OCI-LY7 (cell line): ENCODE data around the gene FABP6. TPM values are rescaled to one million over a fixed set of nuclear protein-coding genes. Genes with fewer than 3 reads are reported as not detected.

ENCODE experiments used
- BruUV-seq: library from RNA; stranded (reverse); fragments of 400-500 nt; replicated peaks from 2 replicates; lab custom pipeline; 2021; lab: Mats Ljungman, UMichigan
- CTCF ChIA-PET: fragments of 300-600 bp; sonication (Branson Sonifier 250); formaldehyde crosslinking; loops from one replicate; lab custom pipeline; 2022; ENCODE audit warnings: antibody characterized with exemption; ENCODE audit not compliant: unreplicated experiment; lab: Charles Lee
- POLR2A ChIA-PET: fragments of 300-600 bp; sonication (Branson Sonifier 250); formaldehyde crosslinking; loops from one replicate; lab custom pipeline; 2022; ENCODE audit warnings: antibody characterized with exemption; lab: Charles Lee
- DNase-seq: peaks from one replicate; pipeline ENCODE4 v3.0.0-alpha.2; 2015; ENCODE audit warnings: low spot score
- H2AFZ ChIP-seq: fragments of 200-600 bp; sonication (generic), shearing (Covaris generic); 2 replicates; pipeline ENCODE4 v1.6.1; 2014; ENCODE audit warnings: mild to moderate bottlenecking, antibody characterized with exemption, low read length, moderate library complexity
- H3K27ac ChIP-seq: fragments of 200-600 bp; sonication (generic); 2 replicates; pipeline ENCODE4 v1.5.1; 2014; ENCODE audit warnings: mixed run types, low read depth, mild to moderate bottlenecking, moderate library complexity, low read length, inconsistent platforms; ENCODE audit not compliant: poor library complexity, severe bottlenecking
- H3K36me3 ChIP-seq: fragments of 200-600 bp; sonication (generic); 2 replicates; pipeline ENCODE4 v1.6.1; 2014; ENCODE audit warnings: mild to moderate bottlenecking, antibody characterized with exemption, low read length, moderate library complexity, mixed read lengths; ENCODE audit not compliant: insufficient read depth
- H3K4me1 ChIP-seq: fragments of 200-600 bp; sonication (generic); 2 replicates; pipeline ENCODE4 v1.5.1; 2014; ENCODE audit warnings: mild to moderate bottlenecking, low read length; ENCODE audit not compliant: insufficient read depth, poor library complexity, severe bottlenecking
- H3K4me2 ChIP-seq: fragments of 200-600 bp; sonication (generic); 2 replicates; pipeline ENCODE4 v1.6.1; 2014; ENCODE audit warnings: mild to moderate bottlenecking, low read length
- H3K4me3 ChIP-seq: fragments of 200-600 bp; sonication (generic); 2 replicates; pipeline ENCODE4 v1.5.1; 2014; ENCODE audit warnings: mild to moderate bottlenecking, low read depth, low read length; ENCODE audit not compliant: poor library complexity, severe bottlenecking
- H3K79me2 ChIP-seq: fragments of 200-600 bp; sonication (generic); 2 replicates; pipeline ENCODE4 v1.6.1; 2016; ENCODE audit warnings: low read depth, mild to moderate bottlenecking, low read length, moderate library complexity, mixed read lengths; ENCODE audit not compliant: insufficient read depth
- H3K9me2 ChIP-seq: fragments of 200-600 bp; sonication (generic); 2 replicates; pipeline ENCODE4 v1.6.1; 2016; ENCODE audit warnings: mild to moderate bottlenecking, low read length, mixed read lengths; ENCODE audit not compliant: insufficient read depth
- H3K9me3 ChIP-seq: fragments of 200-600 bp; sonication (generic); 2 replicates; pipeline ENCODE4 v1.6.1; 2014; ENCODE audit warnings: mild to moderate bottlenecking, mixed run types, low read length, mixed read lengths
- H4K20me1 ChIP-seq: fragments of 200-600 bp; sonication (generic); 2 replicates; pipeline ENCODE4 v1.6.1; 2014; ENCODE audit warnings: mild to moderate bottlenecking, antibody characterized with exemption, low read length, moderate library complexity, mixed read lengths; ENCODE audit not compliant: insufficient read depth
- CTCF ChIP-seq: fragments of 200-600 bp; sonication (generic); conservative IDR thresholded peaks from 2 replicates; pipeline ENCODE4 v1.5.1; 2014; ENCODE audit warnings: mild to moderate bottlenecking, antibody characterized with exemption, low read length, moderate library complexity, mixed read lengths
- EZH2phosphoT487 ChIP-seq: fragments of 200-600 bp; sonication (generic); IDR thresholded peaks from 2 replicates; pipeline ENCODE4 v1.6.1; 2018; ENCODE audit warnings: low read depth, borderline replicate concordance, mild to moderate bottlenecking, mixed run types, antibody characterized with exemption, low read length, moderate library complexity, mixed read lengths
- intact Hi-C: fragments of 100-400 bp; cut with micrococcal nuclease; formaldehyde crosslinking; loops from one replicate; pipeline ENCODE4 v1.10.0; 2022; ENCODE audit not compliant: unreplicated experiment
- total RNA-seq, 2 experiments: library from RNA; depleted of rRNA in 1 of 2; stranded (reverse); fragments of >200 nt in 1 of 2; shearing (Covaris generic) in 1 of 2; gene quantifications; 2 replicates each; pipeline ENCODE4 v1.2.3, GENCODE V29; 2014 to 2022

FABP6 gene
- total RNA-seq, 2 experiments from 2014 or later, result 0.69 TPM; not detected in 1

GRCh38 chr5:160231783-160232342 is 2.6 kb downstream of the FABP6 start:
- no peaks in the 10 kb centered on the region for H3K9me2 ChIP-seq
- H3K36me3 ChIP-seq, result no peaks in the 10 kb centered on the region
- H3K4me3 ChIP-seq, result no peak overlapping the region
- DNase-seq, result no peak
- no peak overlapping the region for H2AFZ ChIP-seq
- no peaks in the 10 kb centered on the region for H3K4me1 ChIP-seq
- intact Hi-C loops, result no loop called here
- no peaks in the 10 kb centered on the region for H3K79me2 ChIP-seq
- no peak overlapping the region for H3K27ac ChIP-seq
- H4K20me1 ChIP-seq, result no peaks in the 10 kb centered on the region
- ChIA-PET CTCF (interaction anchor here (0.6 kb wide), 1 partner anchor 9 kb away, joined by 3 read pairs; no protein-coding TSS in a partner anchor), POLR2A (interaction anchor here (0.8 kb wide), 1 partner anchor 165 kb away, joined by 3 read pairs; no protein-coding TSS in a partner anchor)
- no peak overlapping the region for H3K4me2 ChIP-seq
- no peaks in the 10 kb centered on the region for H3K9me3 ChIP-seq
- TF ChIP-seq EZH2phosphoT487, result no peak
- TF ChIP-seq CTCF, result no peak
- BruUV-seq, result no TSS peak

- Histone ChIP-seq H3K9me3 (no peaks in the 10 kb centered on the region), H3K79me2 (no peaks in the 10 kb centered on the region), H3K4me1 (no peaks in the 10 kb centered on the region), H3K9me2 (no peaks in the 10 kb centered on the region), H2AFZ (no peak overlapping the region), H3K27ac (no peak overlapping the region), H3K4me2 (no peak overlapping the region), H3K4me3 (no peak overlapping the region), H4K20me1 (no peaks in the 10 kb centered on the region), H3K36me3 (no peaks in the 10 kb centered on the region)
- intact Hi-C loops, result no loop called here
- DNase-seq, result no peak
- no TSS peak for BruUV-seq
- ChIA-PET POLR2A (interaction anchor here (0.6 kb wide), 1 partner anchor 17 kb away, joined by 3 read pairs; no protein-coding TSS in a partner anchor), CTCF (no interaction called here)
- TF ChIP-seq EZH2phosphoT487, result no peak
- no peak for TF ChIP-seq CTCF
Observed at GRCh38 chr5:160233215-160233614, 3.9 kb downstream of the FABP6 start.

GRCh38 chr5:160235731-160236130 is 6.4 kb downstream of the FABP6 start:
- ChIA-PET CTCF (no interaction called here), POLR2A (interaction anchor here (0.7 kb wide), 1 partner anchor 112 kb away, joined by 4 read pairs; no protein-coding TSS in a partner anchor)

More at GRCh38 chr5:160235731-160236130, 6.4 kb downstream of the FABP6 start:
- intact Hi-C loops, result loop anchor here (2.0 kb wide), 1 partner anchor 37 kb away; no protein-coding TSS in a partner anchor
- Histone ChIP-seq H3K36me3 (no peaks in the 10 kb centered on the region), H3K9me2 (no peaks in the 10 kb centered on the region), H3K9me3 (no peaks in the 10 kb centered on the region), H4K20me1 (no peaks in the 10 kb centered on the region), H3K4me2 (no peak overlapping the region), H2AFZ (no peak overlapping the region), H3K4me3 (no peak overlapping the region), H3K27ac (no peak overlapping the region), H3K79me2 (no peaks in the 10 kb centered on the region), H3K4me1 (no peaks in the 10 kb centered on the region)
- DNase-seq, result no peak
- BruUV-seq, result no TSS peak
- no peak for TF ChIP-seq CTCF
- TF ChIP-seq EZH2phosphoT487, result no peak
